NCI-H1930 (cell line): ENCODE results near the gene TNXB.
"Not testable (repeated sequence)": the region's sequence is repeated elsewhere in the genome, so short reads cannot be mapped to it uniquely, and the experiment has no call there.

Experiments used
- DNase-seq, 2 experiments: peaks; one replicate each; lab custom pipeline; 2025; lab: John Stamatoyannopoulos, UW

The TNXB gene

GRCh38 chr6:32085759-32086459, 23.2 kb downstream of the TNXB start:
- DNase-seq: peak in 1 of 2 experiments; percentile 50

GRCh38 chr6:32084780-32085179, 24.4 kb downstream of the TNXB start:
- DNase-seq: no peak

GRCh38 chr6:32083812-32084768, 25.0 kb downstream of the TNXB start:
- DNase-seq: no peak

GRCh38 chr6:32082935-32083334, 26.2 kb downstream of the TNXB start:
- DNase-seq: no peak

- DNase-seq: no peak
Observed at GRCh38 chr6:32082478-32082877, 26.7 kb downstream of the TNXB start.

- no peak for DNase-seq
Observed at GRCh38 chr6:32081168-32081990, 27.8 kb downstream of the TNXB start.

GRCh38 chr6:32079566-32080290, 29.4 kb downstream of the TNXB start:
- DNase-seq: no peak

- DNase-seq: no peak
Observed at GRCh38 chr6:32076321-32076809, 32.8 kb downstream of the TNXB start.

- DNase-seq: no peak
Observed at GRCh38 chr6:32075781-32076180, 33.4 kb downstream of the TNXB start.

GRCh38 chr6:32074996-32075532, 34.1 kb downstream of the TNXB start:
- DNase-seq: no peak

- DNase-seq: no peak
Observed at GRCh38 chr6:32073613-32074012, 35.5 kb downstream of the TNXB start.

- DNase-seq: no peak
Observed at GRCh38 chr6:32073101-32073500, 36.0 kb downstream of the TNXB start.

GRCh38 chr6:32070814-32071543, 38.2 kb downstream of the TNXB start:
- no peak for DNase-seq

GRCh38 chr6:32069878-32070515, 39.1 kb downstream of the TNXB start:
- DNase-seq: no peak

- DNase-seq: no peak
Observed at GRCh38 chr6:32069460-32069859, 39.7 kb downstream of the TNXB start.

GRCh38 chr6:32068867-32069266, 40.3 kb downstream of the TNXB start:
- DNase-seq: no peak

GRCh38 chr6:32068315-32068714, 40.8 kb downstream of the TNXB start:
- DNase-seq: not testable (repeated sequence)

- not testable (repeated sequence) for DNase-seq
Observed at GRCh38 chr6:32067521-32067920, 41.6 kb downstream of the TNXB start.

GRCh38 chr6:32064706-32065105, 44.4 kb downstream of the TNXB start:
- no peak for DNase-seq
